ENCODE data around the gene KHDC3L.
A peak's percentile ranks its signal among the peaks of the same experiment; 100 is the strongest.
"Not testable (repeated sequence)": the region's sequence is repeated elsewhere in the genome, so short reads cannot be mapped to it uniquely, and the experiment has no call there.

Gene KHDC3L

DNA sequence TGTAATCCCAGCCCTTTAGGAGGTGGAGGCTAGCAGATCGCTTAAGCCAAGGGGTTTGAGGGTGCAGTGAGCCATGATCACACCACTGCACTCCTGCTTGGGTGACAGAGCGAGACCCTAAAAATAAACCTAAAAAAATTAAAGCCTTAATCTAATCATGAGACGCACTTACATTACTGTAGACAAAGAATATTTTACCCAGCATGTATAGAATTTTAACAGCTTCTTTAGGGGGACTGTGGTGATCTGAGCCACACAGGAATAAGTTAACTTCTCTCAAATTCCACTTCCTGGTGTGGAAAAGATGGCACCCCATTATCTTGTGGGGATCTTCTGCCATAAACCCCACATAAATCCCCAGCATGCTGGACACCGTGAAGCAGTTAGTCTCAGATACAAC lies 9.5 kb downstream of the KHDC3L start:
- DNase-seq, result no peak

DNA sequence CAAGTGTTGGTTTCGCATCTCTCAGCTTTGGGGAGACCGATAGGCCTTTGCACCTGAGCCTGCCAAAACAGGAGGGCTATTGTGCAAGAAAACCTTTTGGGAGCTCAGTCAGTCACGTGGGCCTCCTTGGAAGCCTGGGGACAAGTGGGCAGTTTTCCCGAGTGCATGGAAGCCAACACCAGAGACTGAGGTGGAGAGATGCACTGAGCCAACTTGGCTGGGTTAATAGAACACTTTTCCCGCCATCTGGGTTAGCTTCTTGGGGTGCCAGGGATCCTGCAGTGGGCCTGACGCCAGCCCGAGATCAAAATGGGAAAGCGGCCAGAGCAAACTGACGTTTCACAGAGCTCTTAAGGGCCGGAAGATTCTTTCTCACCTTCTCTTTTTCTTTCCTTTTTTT lies 10.1 kb downstream of the KHDC3L start:
- DNase-seq, result no peak

DNA sequence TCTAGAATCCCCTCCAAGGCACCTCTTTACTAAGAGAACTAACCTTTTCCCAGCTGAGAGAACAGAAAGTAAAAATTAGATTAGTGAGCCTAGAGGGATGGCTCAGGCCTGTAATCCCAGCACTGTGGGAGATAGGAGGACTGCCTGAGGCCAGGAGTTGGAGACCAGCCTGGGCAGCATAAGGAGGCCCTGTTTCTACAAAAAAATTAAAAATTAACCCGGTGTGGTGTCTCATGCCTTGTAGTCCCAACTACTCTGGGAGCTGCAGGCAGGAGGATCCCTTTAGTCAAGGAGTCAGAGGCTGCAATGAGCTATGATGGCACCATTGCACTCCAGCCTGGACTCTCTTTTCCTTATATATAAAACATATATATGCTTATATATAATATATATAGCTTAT lies 12.8 kb downstream of the KHDC3L start:
- DNase-seq, result no peak

DNA sequence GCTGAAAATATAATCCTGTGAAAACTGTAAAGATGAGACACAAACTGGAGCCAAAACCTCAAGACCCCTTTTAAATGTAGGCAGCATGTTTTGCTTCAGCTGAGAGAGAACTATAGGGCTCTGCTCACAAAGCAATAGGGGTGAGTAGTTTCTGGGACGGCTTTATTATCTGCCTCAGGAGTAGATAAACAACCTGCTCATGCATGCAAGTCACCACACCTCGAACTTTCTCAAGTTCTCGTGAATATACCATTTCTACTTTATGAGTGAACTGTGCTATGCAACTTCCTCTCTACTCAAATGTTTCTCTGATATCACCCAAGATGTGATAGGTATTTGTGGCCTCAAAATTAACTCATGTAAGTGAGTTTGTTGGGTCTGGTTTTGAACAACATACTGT lies 14.8 kb downstream of the KHDC3L start:
- DNase-seq, result no peak

DNA sequence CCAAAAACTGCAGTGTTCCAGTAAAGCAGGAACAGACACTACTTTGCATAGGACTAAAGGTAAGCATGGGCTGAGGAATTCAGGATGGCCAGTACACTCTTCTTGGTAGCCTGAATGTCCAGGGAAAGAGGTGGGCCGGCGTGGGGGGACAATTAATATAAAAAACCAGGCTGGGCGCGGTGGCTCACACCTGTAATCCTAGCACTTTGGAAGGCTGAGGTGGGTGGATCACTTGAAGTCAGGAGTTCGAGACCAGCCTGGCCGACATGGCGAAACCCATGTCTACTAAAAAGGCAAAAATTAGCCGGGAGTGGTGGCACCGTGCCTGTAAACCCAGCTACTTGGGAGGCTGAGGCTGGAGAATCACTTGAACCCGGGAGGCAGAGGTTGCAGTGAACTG lies 19.1 kb downstream of the KHDC3L start:
- DNase-seq, result not testable (repeated sequence)

DNA sequence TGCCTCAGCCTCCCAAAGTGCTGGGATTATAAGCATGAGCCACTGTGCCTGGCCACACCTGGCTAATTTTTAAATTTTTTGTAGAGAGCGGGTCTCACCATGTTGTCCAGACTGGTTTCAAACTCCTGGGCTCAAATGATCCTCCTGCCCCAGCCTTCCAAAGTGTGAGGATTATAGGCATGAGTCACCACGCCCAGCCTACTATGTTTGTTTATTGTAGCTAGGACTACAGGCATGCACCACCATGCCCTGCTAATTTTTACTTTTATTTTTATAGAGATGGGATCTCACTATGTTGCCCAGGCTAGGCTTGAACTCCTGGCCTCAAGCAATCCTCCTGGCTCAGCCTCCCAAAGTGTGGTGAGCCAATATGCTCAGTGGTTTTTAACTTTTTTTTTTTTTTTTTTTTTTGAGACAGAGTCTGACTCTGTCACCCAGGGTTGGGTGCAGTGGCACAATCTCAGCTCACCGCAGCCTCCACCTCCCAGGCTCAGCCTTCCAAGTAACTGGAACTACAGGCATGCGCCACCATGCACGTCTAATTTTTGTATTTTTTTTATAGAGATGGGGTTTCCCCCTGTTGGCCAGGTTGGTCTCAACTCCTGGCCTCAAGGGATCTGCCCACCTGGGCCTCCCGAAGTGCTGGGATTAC lies 20.1 kb downstream of the KHDC3L start:
- no peak for DNase-seq

DNA sequence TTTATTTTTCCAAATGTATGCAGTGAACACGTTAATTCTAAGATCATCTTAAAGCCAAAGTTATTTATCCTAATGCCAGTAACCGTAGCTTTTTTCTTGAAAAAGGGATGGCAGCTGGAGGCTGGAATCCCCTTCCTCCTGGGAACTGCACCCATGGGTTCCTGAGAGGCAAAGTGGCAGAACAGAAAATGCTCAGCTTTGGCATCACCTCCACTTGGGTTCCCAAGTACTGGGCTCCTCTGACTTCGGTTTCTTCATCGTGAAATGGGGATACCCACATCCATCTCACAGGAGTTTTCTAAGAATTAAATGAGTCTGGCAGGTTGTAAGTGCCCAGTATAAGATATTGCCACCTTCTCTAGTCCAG lies 26.0 kb downstream of the KHDC3L start:
- no peak for DNase-seq

DNA sequence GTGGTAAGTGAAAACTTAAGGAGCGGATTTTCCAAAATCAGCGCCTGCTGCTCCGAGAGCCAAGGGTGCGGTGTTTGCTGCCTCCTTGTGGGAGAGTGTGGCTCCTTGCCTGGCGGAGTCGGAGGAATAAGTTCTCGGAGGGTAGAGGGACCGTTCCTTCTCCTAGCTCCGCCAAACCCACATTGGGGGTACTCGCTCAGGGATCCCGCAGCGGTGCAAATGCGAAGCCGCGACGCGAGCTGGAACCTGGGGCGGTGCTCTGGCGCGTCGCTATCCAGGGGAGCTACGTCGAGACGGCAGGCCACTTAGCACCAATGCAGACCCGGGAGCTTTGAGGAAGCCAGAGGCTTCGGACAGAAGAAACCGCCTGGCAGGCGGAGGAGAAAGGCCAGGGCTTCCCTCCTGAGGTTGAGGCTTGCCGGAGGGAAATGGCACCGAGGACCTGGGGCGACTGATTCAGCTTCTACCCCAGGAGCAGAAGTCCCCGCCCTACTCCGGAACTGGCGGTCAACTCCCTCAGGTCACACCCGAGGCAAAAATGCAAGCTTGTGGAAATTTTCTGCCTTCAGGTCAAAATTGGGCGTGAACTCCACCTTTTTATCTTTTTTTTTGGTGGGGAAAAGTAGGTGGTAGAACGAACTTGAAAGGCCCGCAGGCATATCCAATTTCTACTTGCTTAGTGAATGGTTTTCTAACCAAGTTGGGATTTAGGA lies 26.5 kb downstream of the KHDC3L start:
- peak; percentile 56 for DNase-seq

DNA sequence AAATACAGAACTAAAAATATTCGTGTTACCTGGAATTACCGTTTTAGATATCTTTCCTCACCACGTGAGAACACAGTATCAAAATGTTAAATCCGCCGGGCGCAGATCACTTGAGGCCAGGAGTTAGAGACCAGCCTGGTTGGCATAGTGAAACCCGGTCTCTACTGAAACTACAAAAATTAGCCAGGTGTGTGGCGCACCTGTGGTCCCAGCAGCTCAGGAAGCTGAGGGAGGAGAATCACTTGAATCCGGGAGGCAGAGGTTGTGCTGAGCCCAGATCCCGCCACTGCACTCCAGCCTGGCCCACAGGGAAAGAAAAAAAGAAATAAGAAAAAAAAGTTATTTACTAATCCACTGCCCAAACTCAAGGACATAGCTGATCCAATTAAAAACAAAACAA lies 27.4 kb downstream of the KHDC3L start:
- DNase-seq, result no peak

DNA sequence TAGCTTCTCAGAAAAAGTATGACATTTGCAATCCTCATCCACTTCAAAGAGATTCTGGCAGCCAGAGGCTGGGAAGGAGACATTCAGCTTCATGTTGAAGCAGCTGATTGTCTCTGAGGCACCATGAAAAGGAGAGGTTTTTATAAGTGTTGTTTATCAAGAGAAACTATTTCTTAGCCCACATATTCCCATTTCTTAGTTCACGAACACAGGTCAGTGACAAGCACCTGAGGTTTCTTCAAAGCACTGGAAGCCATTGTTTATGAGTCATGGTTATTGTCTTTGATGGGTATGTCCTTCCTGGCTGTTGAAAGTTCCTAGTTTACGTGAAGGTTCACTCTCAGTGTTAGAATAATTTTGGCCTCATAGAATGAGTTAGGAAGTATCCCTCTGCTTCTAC lies 29.2 kb downstream of the KHDC3L start:
- no peak for DNase-seq

DNA sequence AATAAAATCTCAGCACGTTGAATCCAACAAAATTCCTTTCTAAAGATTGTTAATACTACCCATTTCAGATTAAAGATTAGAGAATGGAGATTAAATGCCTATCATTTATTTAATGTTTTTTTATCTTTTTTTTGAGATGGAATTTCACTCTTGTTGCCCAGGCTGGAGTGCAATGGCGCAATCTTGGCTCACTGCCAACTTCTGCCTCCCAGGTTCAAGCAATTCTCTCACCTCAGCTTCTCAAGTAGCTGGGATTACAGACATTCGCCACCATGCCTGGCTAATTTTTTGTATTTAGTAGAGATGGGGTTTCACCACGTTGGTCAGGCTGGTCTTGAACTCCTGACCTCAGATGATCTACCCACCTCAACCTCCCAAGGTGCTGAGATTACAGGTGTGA lies 29.7 kb downstream of the KHDC3L start:
- DNase-seq, result not testable (repeated sequence)

DNA sequence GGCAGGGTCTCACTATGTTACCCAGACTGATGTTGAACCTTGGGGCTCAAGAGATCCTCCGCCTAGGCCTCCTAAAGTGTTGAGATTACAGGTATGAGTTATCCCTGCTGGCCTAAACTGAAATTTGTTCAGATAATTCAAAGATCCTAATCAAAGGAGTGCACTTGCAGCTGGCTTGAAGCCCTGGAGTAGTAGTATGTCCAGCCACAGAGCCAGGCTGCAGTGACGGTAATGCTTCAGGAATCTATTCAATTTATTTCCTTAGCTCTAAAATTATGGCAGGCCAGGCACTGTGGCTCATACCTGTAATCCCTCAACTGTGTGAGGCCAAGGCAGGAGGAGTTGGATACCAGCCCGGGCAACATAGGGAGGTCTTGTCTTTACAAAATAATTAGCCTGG lies 30.8 kb downstream of the KHDC3L start:
- no peak for DNase-seq

DNA sequence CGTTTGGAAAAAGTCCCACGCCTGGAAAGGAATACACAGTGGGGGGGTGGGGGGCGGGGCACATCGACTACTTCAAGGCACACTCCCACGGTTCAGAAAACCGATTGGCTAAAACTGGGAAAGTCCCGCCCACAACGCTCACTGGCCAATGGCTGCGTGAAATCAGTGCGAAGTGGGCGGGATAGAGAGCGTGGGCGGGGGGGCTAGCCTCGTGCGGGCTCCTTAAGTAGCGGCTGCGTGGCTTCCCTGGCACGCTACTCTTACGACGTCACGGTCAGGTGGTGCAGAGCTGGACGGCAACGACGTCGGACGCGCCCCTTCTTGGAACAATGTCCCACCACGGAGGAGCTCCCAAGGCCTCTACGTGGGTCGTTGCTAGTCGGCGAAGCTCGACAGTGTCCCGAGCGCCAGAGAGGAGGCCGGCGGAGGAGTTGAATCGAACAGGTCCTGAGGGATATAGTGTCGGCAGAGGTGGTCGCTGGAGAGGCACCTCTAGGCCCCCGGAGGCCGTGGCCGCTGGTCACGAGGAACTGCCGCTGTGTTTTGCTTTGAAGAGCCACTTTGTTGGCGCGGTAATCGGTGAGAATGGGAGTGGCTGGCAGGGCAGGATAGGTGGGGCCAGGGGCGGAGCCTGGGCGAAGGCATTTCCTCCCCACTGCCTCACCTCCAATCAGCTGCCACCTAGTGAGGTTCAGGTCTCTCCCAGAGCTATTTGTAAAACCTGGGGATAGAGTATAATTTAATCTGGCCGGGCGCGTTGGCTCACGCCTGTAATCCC lies 32.3 kb downstream of the KHDC3L start, which contains the start of gene DDX43:
DDX43 (plus strand) TSS at position 252 of the 778 bp plus-strand sequence; CDS start at position 330, 78 bp downstream.
- DNase-seq, result peak; percentile 36

DNA sequence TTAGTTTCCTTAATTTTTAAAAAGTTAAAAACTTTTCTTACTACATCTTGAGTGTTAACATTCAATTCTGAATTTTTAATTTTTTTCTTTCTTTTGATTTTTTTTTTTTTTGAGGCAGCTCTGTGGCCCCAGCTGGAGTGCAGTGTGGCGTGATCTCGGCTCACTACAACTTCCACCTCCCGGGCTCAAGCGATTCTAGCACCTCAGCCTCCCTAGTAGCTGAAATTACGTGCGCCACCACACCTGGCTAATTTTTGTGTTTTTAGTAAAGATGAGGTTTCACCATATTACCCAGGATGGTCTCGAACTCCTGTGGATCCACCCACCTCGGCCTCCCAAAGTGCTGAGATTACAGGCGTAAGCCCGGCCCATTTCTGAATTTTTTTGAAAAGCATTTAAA lies 33.4 kb downstream of the KHDC3L start:
- DNase-seq, result no peak

DNA sequence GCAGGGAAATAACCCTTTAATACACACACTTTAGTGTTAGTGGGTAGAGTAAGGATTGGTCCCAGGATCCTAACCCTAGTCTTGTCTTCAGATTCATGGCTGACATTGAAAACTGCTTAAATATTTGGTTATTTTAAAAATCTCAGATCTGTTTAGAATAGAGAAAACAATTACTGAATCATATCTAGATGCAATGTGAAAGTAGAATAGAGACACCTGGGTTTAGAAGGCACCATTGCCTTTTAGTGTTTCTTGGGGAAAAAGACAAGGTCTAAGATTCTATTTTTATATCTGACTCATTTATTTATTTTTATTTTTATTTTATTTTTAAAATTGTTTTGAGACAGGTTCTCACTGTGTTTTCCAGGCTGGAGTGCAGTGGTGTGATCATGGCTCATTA lies 38.2 kb downstream of the KHDC3L start:
- DNase-seq, result no peak

DNA sequence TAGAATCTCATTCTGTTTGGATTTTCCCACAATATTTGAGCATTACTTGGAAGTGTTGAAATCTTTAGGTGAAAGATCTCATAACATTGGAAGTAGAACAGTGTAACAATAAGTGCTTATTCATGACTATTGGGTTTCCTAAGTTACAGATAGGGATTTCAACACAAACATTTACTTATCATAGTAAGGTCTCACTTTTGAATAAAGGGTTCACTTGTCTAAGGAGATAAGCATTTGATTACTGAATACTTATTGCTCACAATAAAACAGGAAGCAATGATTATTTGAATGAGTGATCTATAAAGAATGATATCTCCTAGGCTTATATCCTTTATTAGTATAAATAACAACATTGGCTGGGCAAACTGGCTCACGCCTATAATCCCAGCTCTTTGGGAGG lies 46.9 kb downstream of the KHDC3L start:
- no peak for DNase-seq

DNA sequence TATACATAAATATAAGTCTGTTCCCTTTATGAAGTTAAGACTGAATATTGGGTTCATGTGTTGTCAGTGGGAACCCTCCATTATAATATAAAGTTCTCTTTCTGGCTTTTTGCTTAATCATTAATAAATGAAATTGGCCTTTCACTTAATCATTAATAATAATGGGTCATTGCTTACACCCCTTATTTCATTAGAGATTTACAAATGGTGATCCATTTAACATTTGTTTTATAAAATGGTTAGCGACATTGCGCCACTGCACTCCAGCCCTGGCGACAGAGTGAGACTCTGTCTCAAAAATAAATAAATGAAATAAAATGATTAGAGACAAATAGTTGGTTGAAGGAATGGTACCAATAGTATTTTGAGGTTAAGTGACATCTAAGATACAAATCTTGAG lies 50.6 kb downstream of the KHDC3L start:
- DNase-seq, result no peak
